Measurements from ENCODE around the gene UBAC1. TPM values are rescaled to one million over a fixed set of nuclear protein-coding genes. Genes with fewer than 3 reads are reported as not detected.

The UBAC1 gene
- total RNA-seq, 1 donor from 2014 or later, result 31.0 TPM

DNA sequence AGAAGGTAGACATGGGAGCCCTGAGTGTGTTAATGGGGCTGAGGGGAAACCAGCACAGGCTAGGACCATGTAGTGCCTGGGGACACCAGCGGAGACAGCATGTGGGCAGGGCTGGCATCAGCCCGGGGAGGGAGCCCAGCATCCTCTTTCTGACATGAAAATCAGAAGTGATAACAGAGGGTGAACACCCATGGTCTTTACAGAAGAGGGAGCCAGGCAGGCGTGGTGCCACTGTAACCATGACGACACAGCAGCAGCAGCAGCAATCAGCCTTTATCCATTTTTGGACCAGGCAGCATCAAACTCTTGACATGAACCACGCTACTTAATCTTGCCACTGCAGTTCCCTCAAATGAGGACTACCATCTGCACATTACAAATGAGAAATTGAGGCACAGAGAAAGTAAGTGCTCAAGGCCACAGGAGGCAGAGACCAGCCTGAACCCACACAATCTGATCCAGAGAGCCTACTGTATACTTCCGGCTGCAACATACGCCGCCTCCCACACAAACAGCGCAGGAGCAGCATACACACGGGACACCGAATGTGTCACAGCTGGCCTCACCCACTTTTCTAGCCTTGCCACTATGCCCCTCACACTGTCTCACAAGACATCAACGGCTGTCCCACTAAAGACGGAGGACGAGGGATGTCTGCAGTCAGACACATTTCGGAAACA is 77.6 kb downstream of the UBAC1 start:
- Histone ChIP-seq H3K27ac (no peak overlapping the region), H3K4me3 (no peak overlapping the region), H3K27me3 (no peaks in the 10 kb centered on the region), H3K4me1 (peaks cover 3 to 20% of the 10 kb centered on the region in 2 donors), H3K36me3 (peaks cover 0 to 8% of the 10 kb centered on the region in 2 donors), H3K9me3 (no peaks in the 10 kb centered on the region)
- intact Hi-C loops (cut with DNase I), result no loop called here
- TF ChIP-seq, protein P1, sequence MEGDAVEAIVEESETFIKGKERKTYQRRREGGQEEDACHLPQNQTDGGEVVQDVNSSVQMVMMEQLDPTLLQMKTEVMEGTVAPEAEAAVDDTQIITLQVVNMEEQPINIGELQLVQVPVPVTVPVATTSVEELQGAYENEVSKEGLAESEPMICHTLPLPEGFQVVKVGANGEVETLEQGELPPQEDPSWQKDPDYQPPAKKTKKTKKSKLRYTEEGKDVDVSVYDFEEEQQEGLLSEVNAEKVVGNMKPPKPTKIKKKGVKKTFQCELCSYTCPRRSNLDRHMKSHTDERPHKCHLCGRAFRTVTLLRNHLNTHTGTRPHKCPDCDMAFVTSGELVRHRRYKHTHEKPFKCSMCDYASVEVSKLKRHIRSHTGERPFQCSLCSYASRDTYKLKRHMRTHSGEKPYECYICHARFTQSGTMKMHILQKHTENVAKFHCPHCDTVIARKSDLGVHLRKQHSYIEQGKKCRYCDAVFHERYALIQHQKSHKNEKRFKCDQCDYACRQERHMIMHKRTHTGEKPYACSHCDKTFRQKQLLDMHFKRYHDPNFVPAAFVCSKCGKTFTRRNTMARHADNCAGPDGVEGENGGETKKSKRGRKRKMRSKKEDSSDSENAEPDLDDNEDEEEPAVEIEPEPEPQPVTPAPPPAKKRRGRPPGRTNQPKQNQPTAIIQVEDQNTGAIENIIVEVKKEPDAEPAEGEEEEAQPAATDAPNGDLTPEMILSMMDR (IDR thresholded peaks at IDR 0.05), result no peak
- no peak for DNase-seq (ENCODE audit: low spot score in 2 of 2)

Other genes starting within 250 kb of the UBAC1 start
- gene CAMSAP1, start 53.8 kb downstream of the UBAC1 start, total RNA-seq, result 10.1 TPM
- gene NACC2, start 133.9 kb upstream of the UBAC1 start, total RNA-seq, result 72.2 TPM
- gene TMEM250, start 157.5 kb upstream of the UBAC1 start, total RNA-seq, result 80.3 TPM
- gene LHX3, start 243.8 kb upstream of the UBAC1 start, total RNA-seq, result not detected

Data from ascending aorta (tissue), 2 donors.